Measurements from ENCODE around the gene SEPHS1.

- TF ChIP-seq GATA2 (IDR thresholded peaks at IDR 0.05; ENCODE audit: low read depth, low read length) (no peak), GATA3 (IDR thresholded peaks at IDR 0.05; ENCODE audit: low read depth, low read length) (no peak)
These were observed 17.1 kb upstream of the SEPHS1 start for GRCh38 chr10:13365243-13365642.

Measured in SH-SY5Y (cell line).